GM12878 (cell line): ENCODE measurements around the gene SPATS2L. TPM values are rescaled to one million over a fixed set of nuclear protein-coding genes. Genes with fewer than 3 reads are reported as not detected.

Experiments
- ATF7 ChIP-seq: fragments of 450-650 bp; IDR thresholded peaks from 2 replicates; pipeline ENCODE4 v1.6.1; 2016; ENCODE audit warnings: low read depth, mild to moderate bottlenecking
- BACH1 ChIP-seq: fragments of 450-650 bp; IDR thresholded peaks from 2 replicates; pipeline ENCODE4 v1.6.1; 2017; ENCODE audit warnings: mild to moderate bottlenecking, borderline replicate concordance
- CBX3 ChIP-seq: fragments of 200-600 bp; sonication (generic); IDR thresholded peaks from 2 replicates; pipeline ENCODE4 v1.6.1; 2016; ENCODE audit warnings: low read depth, borderline replicate concordance
- EED ChIP-seq: sonication (generic); IDR thresholded peaks from 2 replicates; pipeline ENCODE4 v1.6.1; 2016; ENCODE audit warnings: antibody characterized with exemption, low read depth
- GABPA ChIP-seq: IDR thresholded peaks from 2 replicates; pipeline ENCODE4 v1.6.1; 2014; ENCODE audit warnings: antibody characterized with exemption, low read depth, mild to moderate bottlenecking, inconsistent platforms
- IKZF2 ChIP-seq, 2 experiments: fragments of 450-650 bp; IDR thresholded peaks; 2 replicates each; pipeline ENCODE4 v1.6.1; 2017; ENCODE audit warnings: mild to moderate bottlenecking in 2 of 2, moderate library complexity in 2 of 2
- KDM1A ChIP-seq: fragments of 200-600 bp; sonication (generic); IDR thresholded peaks from 2 replicates; pipeline ENCODE4 v1.6.1; 2016; ENCODE audit warnings: borderline replicate concordance
- MXI1 ChIP-seq: fragments of 150-350 bp; IDR thresholded peaks from 2 replicates; pipeline ENCODE4 v1.6.1; 2011; ENCODE audit warnings: low read depth, mild to moderate bottlenecking, inconsistent platforms, low read length, improper control_type of control experiment
- NFYB ChIP-seq: IDR thresholded peaks from 2 replicates; pipeline ENCODE4 v1.6.1; 2011; ENCODE audit warnings: low read depth, mild to moderate bottlenecking, low read length, improper control_type of control experiment, moderate library complexity; ENCODE audit not compliant: insufficient read depth
- NRF1 ChIP-seq: conservative IDR thresholded peaks from 2 replicates; pipeline ENCODE4 v1.6.1; 2011; ENCODE audit warnings: mild to moderate bottlenecking, low read depth, low read length, improper control_type of control experiment
- PAX8 ChIP-seq: fragments of 450-650 bp; IDR thresholded peaks from 2 replicates; pipeline ENCODE4 v1.6.1; 2017; ENCODE audit warnings: mild to moderate bottlenecking, moderate library complexity
- PML ChIP-seq: IDR thresholded peaks from 2 replicates; pipeline ENCODE4 v1.6.1; 2012; ENCODE audit warnings: low read length, inconsistent platforms
- RFX5 ChIP-seq: IDR thresholded peaks from 2 replicates; pipeline ENCODE4 v1.6.1; 2011; ENCODE audit warnings: low read depth, low read length, improper control_type of control experiment
- RUNX3 ChIP-seq: IDR thresholded peaks from 2 replicates; pipeline ENCODE4 v1.6.1; 2012; ENCODE audit warnings: low read length, inconsistent platforms
- SMC3 ChIP-seq: IDR thresholded peaks from 2 replicates; pipeline ENCODE4 v1.6.1; 2011; ENCODE audit warnings: low read length, improper control_type of control experiment, borderline replicate concordance
- SRF ChIP-seq, 2 experiments: IDR thresholded peaks; 2 replicates each; pipeline ENCODE4 v1.6.1; 2011; ENCODE audit warnings: low read depth in 2 of 2, low read length in 2 of 2, mild to moderate bottlenecking in 1 of 2, moderate library complexity in 1 of 2
- SUPT20H ChIP-seq: IDR thresholded peaks from 2 replicates; pipeline ENCODE4 v1.6.1; 2011; ENCODE audit warnings: low read depth, mild to moderate bottlenecking, low read length, moderate library complexity, borderline replicate concordance; ENCODE audit not compliant: control insufficient read depth
- TAF1 ChIP-seq: IDR thresholded peaks from 2 replicates; pipeline ENCODE4 v1.6.1; 2011; ENCODE audit warnings: mild to moderate bottlenecking, low read depth, low read length, borderline replicate concordance
- TARDBP ChIP-seq: IDR thresholded peaks from 2 replicates; pipeline ENCODE4 v1.6.1; 2016; ENCODE audit warnings: borderline replicate concordance
- TCF12 ChIP-seq: IDR thresholded peaks from 2 replicates; pipeline ENCODE4 v1.6.1; 2011; ENCODE audit warnings: low read depth, mild to moderate bottlenecking, low read length
- ZNF207 ChIP-seq: fragments of 450-650 bp; IDR thresholded peaks from 2 replicates; pipeline ENCODE4 v1.6.1; 2014; ENCODE audit warnings: antibody characterized with exemption, mild to moderate bottlenecking, borderline replicate concordance
- ZNF622 ChIP-seq: fragments of 450-650 bp; IDR thresholded peaks from 2 replicates; pipeline ENCODE4 v1.6.1; 2017; ENCODE audit warnings: mild to moderate bottlenecking, inconsistent platforms
- polyA plus RNA-seq, 11 experiments: library from polyadenylated mRNA; depleted of rRNA in 4 of 11; unstranded in 6 of 11; stranded (reverse) in 5 of 11; fragments of >200 nt; fragmentation: Nextera tagmentation in 4 of 11; fragmentation: Illumina TruSeq in 1 of 11; extraction: Ambion mirVana in 4 of 11; extraction: Trizol in 1 of 11; gene quantifications; 1 replicate in 1 of 11; 2 replicates in 10 of 11; pipeline versions ENCODE4 v1.2.1 to v1.2.3, GENCODE V29; 2011 to 2016; ENCODE audit warnings: inconsistent platforms in 2 of 11, missing spikeins in 2 of 11, low read depth in 1 of 11
- total RNA-seq, 4 experiments: library from RNA; depleted of rRNA in 3 of 4; stranded (reverse); fragments of >200 nt in 3 of 4; fragmentation: Illumina TruSeq in 1 of 4; extraction: Trizol in 1 of 4; gene quantifications; 2 replicates each; pipeline versions ENCODE4 v1.2.1 to v1.2.3, GENCODE V29; 2013 to 2021
- TF ChIP-seq, protein P1 (sequence below): IDR thresholded peaks from 2 replicates; pipeline ENCODE4 v1.6.1; 2012; ENCODE audit warnings: improper control_type of control experiment, low read depth, low read length; ENCODE audit not compliant: insufficient replicate concordance
- TF ChIP-seq, protein P2 (sequence below): fragments of 450-650 bp; IDR thresholded peaks from 2 replicates; pipeline ENCODE4 v1.6.1; 2014; ENCODE audit warnings: mild to moderate bottlenecking

Gene SPATS2L
- total and polyA plus RNA-seq, 10 of the 15 experiments (the other 5 are each of a cell fraction or from before 2014, with no cell fraction given), result 5.2 to 30.0 (median 20.1) TPM

DNA sequence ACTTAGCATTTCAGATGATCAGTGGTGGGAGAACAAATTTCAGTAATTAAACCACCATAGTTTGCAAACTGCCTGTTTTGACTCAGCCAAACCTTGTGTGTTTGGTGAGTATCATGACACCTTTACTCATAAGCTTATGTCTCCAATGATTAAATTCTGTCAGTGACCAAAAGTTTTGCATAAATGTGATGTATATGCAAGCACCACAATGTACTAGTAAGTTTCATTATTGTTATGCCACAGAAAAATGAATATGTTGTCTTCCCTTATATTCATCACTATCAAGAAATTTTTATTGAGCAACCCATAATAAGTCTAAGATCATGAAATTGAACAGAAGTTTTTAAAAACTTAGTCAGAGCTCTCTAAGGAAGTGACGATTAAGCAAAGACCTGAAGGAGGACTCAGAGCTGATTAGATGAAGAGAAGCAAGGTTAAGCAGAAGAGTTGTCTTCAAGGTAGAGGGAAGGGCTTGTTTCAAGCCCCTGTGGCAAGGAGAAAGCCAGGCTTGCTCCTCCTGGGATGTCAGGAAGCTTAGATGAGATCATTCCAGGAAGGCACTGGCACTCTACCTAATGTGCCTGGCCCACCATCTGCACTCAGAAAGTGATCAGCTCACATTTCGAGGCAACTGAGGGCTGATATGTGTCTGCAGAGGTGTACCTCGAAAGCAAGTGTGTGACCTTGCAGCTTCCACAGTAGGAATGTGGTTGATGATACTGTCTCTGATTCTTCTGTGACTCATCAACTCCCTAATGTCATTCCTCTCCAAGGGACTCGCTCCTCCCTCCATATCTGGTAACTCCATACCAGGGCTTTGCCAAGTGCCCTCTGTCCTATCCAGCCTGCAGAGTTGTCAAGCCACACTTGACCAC is 148.7 kb downstream of the SPATS2L start (continued):
- TF ChIP-seq EED, result 0 out of 2 replicates have a peak, but pooled peaks have one; percentile 33
- TF ChIP-seq, protein P1, sequence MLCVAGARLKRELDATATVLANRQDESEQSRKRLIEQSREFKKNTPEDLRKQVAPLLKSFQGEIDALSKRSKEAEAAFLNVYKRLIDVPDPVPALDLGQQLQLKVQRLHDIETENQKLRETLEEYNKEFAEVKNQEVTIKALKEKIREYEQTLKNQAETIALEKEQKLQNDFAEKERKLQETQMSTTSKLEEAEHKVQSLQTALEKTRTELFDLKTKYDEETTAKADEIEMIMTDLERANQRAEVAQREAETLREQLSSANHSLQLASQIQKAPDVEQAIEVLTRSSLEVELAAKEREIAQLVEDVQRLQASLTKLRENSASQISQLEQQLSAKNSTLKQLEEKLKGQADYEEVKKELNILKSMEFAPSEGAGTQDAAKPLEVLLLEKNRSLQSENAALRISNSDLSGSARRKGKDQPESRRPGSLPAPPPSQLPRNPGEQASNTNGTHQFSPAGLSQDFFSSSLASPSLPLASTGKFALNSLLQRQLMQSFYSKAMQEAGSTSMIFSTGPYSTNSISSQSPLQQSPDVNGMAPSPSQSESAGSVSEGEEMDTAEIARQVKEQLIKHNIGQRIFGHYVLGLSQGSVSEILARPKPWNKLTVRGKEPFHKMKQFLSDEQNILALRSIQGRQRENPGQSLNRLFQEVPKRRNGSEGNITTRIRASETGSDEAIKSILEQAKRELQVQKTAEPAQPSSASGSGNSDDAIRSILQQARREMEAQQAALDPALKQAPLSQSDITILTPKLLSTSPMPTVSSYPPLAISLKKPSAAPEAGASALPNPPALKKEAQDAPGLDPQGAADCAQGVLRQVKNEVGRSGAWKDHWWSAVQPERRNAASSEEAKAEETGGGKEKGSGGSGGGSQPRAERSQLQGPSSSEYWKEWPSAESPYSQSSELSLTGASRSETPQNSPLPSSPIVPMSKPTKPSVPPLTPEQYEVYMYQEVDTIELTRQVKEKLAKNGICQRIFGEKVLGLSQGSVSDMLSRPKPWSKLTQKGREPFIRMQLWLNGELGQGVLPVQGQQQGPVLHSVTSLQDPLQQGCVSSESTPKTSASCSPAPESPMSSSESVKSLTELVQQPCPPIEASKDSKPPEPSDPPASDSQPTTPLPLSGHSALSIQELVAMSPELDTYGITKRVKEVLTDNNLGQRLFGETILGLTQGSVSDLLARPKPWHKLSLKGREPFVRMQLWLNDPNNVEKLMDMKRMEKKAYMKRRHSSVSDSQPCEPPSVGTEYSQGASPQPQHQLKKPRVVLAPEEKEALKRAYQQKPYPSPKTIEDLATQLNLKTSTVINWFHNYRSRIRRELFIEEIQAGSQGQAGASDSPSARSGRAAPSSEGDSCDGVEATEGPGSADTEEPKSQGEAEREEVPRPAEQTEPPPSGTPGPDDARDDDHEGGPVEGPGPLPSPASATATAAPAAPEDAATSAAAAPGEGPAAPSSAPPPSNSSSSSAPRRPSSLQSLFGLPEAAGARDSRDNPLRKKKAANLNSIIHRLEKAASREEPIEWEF, result no peak
- no peak for TF ChIP-seq GABPA
- TF ChIP-seq SUPT20H, result no peak
- no peak for TF ChIP-seq SRF (IDR thresholded peaks at IDR 0.05; ENCODE audit: low read depth in 2 of 2, low read length in 2 of 2)
- TF ChIP-seq ZNF622, result no peak
- no peak for TF ChIP-seq KDM1A
- TF ChIP-seq BACH1, result peak; percentile 64; the same call in 1 of the 2 replicates
- TF ChIP-seq NRF1, result no peak
- TF ChIP-seq MXI1, result no peak
- no peak for TF ChIP-seq RFX5
- peak; percentile 95 for TF ChIP-seq RUNX3
- peak; percentile 81 for TF ChIP-seq ATF7
- TF ChIP-seq, protein P2, sequence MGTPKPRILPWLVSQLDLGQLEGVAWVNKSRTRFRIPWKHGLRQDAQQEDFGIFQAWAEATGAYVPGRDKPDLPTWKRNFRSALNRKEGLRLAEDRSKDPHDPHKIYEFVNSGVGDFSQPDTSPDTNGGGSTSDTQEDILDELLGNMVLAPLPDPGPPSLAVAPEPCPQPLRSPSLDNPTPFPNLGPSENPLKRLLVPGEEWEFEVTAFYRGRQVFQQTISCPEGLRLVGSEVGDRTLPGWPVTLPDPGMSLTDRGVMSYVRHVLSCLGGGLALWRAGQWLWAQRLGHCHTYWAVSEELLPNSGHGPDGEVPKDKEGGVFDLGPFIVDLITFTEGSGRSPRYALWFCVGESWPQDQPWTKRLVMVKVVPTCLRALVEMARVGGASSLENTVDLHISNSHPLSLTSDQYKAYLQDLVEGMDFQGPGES, result no peak
- no peak for TF ChIP-seq TAF1
- TF ChIP-seq ZNF207, result no peak
- TF ChIP-seq NFYB, result no peak
- TF ChIP-seq PAX8, result no peak
- TF ChIP-seq TARDBP, result no peak
- TF ChIP-seq SMC3, result no peak
- TF ChIP-seq IKZF2 (IDR thresholded peaks at IDR 0.05), result peak; percentile 24 to 57; a peak in 3 of 4 replicates
- TF ChIP-seq CBX3, result no peak
- TF ChIP-seq TCF12, result no peak
- TF ChIP-seq PML, result no peak
